K562 (cell line): Measurements from ENCODE around the gene RYR1. TPM values are rescaled to one million over a fixed set of nuclear protein-coding genes. Genes with fewer than 3 reads are reported as not detected.

Experiments used
- ATF7 ChIP-seq: fragments of 450-650 bp; IDR thresholded peaks from 2 replicates; pipeline ENCODE4 v1.7.1; 2014; ENCODE audit warnings: mild to moderate bottlenecking, moderate library complexity
- CLOCK ChIP-seq: fragments of 250-450 bp; sonication (Bioruptor Pico); IDR thresholded peaks from 2 replicates; pipeline ENCODE4 v1.4.0; 2020; ENCODE audit warnings: mild to moderate bottlenecking, moderate library complexity, borderline replicate concordance
- ETS1 ChIP-seq: conservative IDR thresholded peaks from 2 replicates; pipeline ENCODE4 v1.6.1; 2011; ENCODE audit warnings: low read depth, mild to moderate bottlenecking, low read length; ENCODE audit not compliant: control insufficient read depth
- POLR2AphosphoS5 ChIP-seq: IDR thresholded peaks from 2 replicates; pipeline ENCODE4 v1.6.1; 2011; ENCODE audit warnings: mild to moderate bottlenecking, low read depth, low read length, moderate library complexity; ENCODE audit not compliant: control insufficient read depth, insufficient read depth
- POLR2B ChIP-seq: fragments of 450-650 bp; IDR thresholded peaks from 2 replicates; pipeline ENCODE4 v1.6.1; 2018; ENCODE audit warnings: low read depth; ENCODE audit not compliant: partially characterized antibody
- POLR2G ChIP-seq: fragments of 200-400 bp; formaldehyde crosslinking; IDR thresholded peaks from 2 replicates; pipeline ENCODE4 v1.6.1; 2017; ENCODE audit warnings: low read depth, mild to moderate bottlenecking, antibody characterized with exemption, low read length, moderate library complexity
- RAD21 ChIP-seq, 2 experiments: fragments of 250-450 bp in 1 of 2; fragments of 450-650 bp in 1 of 2; sonication (Bioruptor Pico) in 1 of 2; formaldehyde crosslinking in 1 of 2; IDR thresholded peaks in 1 of 2; conservative IDR thresholded peaks in 1 of 2; 2 replicates each; pipeline versions ENCODE4 v1.4.0 to v1.8.0; 2020 to 2022; ENCODE audit warnings: mild to moderate bottlenecking in 2 of 2, moderate library complexity in 1 of 2
- RBFOX2 ChIP-seq: fragments of 200-400 bp; formaldehyde crosslinking; IDR thresholded peaks from 2 replicates; pipeline ENCODE4 v1.6.1; 2017; ENCODE audit warnings: low read depth, mild to moderate bottlenecking, low read length, moderate library complexity
- SMARCB1 ChIP-seq: IDR thresholded peaks from 2 replicates; pipeline ENCODE4 v1.6.1; 2011; ENCODE audit warnings: improper control_type of control experiment, low read depth; ENCODE audit not compliant: insufficient read length
- SMC3 ChIP-seq: conservative IDR thresholded peaks from 2 replicates; pipeline ENCODE4 v1.6.1; 2011; ENCODE audit warnings: low read depth, low read length, improper control_type of control experiment; ENCODE audit not compliant: insufficient read depth
- SUPT5H ChIP-seq: fragments of 450-650 bp; IDR thresholded peaks from 2 replicates; pipeline ENCODE4 v1.6.1; 2016
- polyA plus RNA-seq, 8 experiments: library from polyadenylated mRNA; depleted of rRNA in 4 of 8; stranded (reverse) in 5 of 8; unstranded in 3 of 8; fragments of >200 nt; fragmentation: Nextera tagmentation in 2 of 8; fragmentation: Illumina TruSeq in 1 of 8; extraction: Ambion mirVana in 2 of 8; extraction: Trizol in 1 of 8; gene quantifications; 2 replicates each; pipeline versions ENCODE4 v1.2.1 to v1.2.3, GENCODE V29; 2011 to 2014; ENCODE audit warnings: inconsistent platforms in 1 of 8, missing spikeins in 1 of 8
- total RNA-seq, 7 experiments: library from RNA; depleted of rRNA in 6 of 7; stranded (reverse); fragments of >200 nt in 6 of 7; fragmentation: Illumina TruSeq in 2 of 7; extraction: Trizol in 2 of 7; gene quantifications; 2 replicates each; pipeline versions ENCODE4 v1.2.1 to v1.2.3, GENCODE V29; 2011 to 2021; ENCODE audit warnings: low replicate concordance in 1 of 7
- TF ChIP-seq, protein P1 (sequence below): fragments of 450-650 bp; IDR thresholded peaks from 2 replicates; pipeline ENCODE4 v1.6.1; 2018; ENCODE audit not compliant: partially characterized antibody
- TF ChIP-seq, protein P2 (sequence below): fragments of 450-650 bp; formaldehyde crosslinking; IDR thresholded peaks from 2 replicates; pipeline ENCODE4 v1.4.0; 2020; ENCODE audit warnings: mild to moderate bottlenecking, moderate library complexity

The RYR1 gene
- total and polyA plus RNA-seq, 9 of the 15 experiments (the other 6 are each of a cell fraction or from before 2014, with no cell fraction given): 0.11 to 7.4 (median 3.7) TPM

GRCh38 chr19:38384209-38385027 lies 49.1 kb upstream of the RYR1 start (continued):
- TF ChIP-seq, protein P1, sequence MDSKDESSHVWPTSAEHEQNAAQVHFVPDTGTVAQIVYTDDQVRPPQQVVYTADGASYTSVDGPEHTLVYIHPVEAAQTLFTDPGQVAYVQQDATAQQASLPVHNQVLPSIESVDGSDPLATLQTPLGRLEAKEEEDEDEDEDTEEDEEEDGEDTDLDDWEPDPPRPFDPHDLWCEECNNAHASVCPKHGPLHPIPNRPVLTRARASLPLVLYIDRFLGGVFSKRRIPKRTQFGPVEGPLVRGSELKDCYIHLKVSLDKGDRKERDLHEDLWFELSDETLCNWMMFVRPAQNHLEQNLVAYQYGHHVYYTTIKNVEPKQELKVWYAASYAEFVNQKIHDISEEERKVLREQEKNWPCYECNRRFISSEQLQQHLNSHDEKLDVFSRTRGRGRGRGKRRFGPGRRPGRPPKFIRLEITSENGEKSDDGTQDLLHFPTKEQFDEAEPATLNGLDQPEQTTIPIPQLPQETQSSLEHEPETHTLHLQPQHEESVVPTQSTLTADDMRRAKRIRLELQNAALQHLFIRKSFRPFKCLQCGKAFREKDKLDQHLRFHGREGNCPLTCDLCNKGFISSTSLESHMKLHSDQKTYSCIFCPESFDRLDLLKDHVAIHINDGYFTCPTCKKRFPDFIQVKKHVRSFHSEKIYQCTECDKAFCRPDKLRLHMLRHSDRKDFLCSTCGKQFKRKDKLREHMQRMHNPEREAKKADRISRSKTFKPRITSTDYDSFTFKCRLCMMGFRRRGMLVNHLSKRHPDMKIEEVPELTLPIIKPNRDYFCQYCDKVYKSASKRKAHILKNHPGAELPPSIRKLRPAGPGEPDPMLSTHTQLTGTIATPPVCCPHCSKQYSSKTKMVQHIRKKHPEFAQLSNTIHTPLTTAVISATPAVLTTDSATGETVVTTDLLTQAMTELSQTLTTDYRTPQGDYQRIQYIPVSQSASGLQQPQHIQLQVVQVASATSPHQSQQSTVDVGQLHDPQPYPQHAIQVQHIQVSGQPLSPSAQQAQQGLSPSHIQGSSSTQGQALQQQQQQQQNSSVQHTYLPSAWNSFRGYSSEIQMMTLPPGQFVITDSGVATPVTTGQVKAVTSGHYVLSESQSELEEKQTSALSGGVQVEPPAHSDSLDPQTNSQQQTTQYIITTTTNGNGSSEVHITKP: peak; percentile 95
- TF ChIP-seq ATF7: peak; percentile 64
- TF ChIP-seq RBFOX2: peak; percentile 53; the same call in 1 of the 2 replicates
- TF ChIP-seq POLR2B: peak; percentile 31
- TF ChIP-seq SMARCB1: no peak
- 0 out of 2 replicates have a peak, but pooled peaks have one; percentile 34 for TF ChIP-seq SMC3
- TF ChIP-seq SUPT5H: 0 out of 2 replicates have a peak, but pooled peaks have one; percentile 34
- TF ChIP-seq CLOCK (CRISPR knock-in tag): no peak
- TF ChIP-seq, protein P2, sequence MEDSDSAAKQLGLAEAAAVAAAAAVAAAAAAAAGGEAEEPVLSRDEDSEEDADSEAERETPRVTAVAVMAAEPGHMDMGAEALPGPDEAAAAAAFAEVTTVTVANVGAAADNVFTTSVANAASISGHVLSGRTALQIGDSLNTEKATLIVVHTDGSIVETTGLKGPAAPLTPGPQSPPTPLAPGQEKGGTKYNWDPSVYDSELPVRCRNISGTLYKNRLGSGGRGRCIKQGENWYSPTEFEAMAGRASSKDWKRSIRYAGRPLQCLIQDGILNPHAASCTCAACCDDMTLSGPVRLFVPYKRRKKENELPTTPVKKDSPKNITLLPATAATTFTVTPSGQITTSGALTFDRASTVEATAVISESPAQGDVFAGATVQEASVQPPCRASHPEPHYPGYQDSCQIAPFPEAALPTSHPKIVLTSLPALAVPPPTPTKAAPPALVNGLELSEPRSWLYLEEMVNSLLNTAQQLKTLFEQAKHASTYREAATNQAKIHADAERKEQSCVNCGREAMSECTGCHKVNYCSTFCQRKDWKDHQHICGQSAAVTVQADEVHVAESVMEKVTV: no peak
- 0 out of 2 replicates have a peak, but pooled peaks have one; percentile 39 for TF ChIP-seq ETS1
- peak; percentile 15; the same call in 1 of the 2 replicates for TF ChIP-seq POLR2AphosphoS5
- TF ChIP-seq POLR2G: peak; percentile 50; the same call in 1 of the 2 replicates
- peak; percentile 11 to 45; a peak in 1 of 4 replicates for TF ChIP-seq RAD21 (CRISPR knock-in tag; conservative IDR thresholded peaks at IDR 0.05 in 1 of 2, IDR thresholded peaks at IDR 0.05 in 1 of 2)
